ENCODE measurements around the gene LDLRAD2. TPM values are rescaled to one million over a fixed set of nuclear protein-coding genes. Genes with fewer than 3 reads are reported as not detected.

The LDLRAD2 gene
- total and polyA plus RNA-seq, 2 of the 4 experiments (the other 2 are of a cell fraction) = 0.05 TPM; not detected in 1

DNA sequence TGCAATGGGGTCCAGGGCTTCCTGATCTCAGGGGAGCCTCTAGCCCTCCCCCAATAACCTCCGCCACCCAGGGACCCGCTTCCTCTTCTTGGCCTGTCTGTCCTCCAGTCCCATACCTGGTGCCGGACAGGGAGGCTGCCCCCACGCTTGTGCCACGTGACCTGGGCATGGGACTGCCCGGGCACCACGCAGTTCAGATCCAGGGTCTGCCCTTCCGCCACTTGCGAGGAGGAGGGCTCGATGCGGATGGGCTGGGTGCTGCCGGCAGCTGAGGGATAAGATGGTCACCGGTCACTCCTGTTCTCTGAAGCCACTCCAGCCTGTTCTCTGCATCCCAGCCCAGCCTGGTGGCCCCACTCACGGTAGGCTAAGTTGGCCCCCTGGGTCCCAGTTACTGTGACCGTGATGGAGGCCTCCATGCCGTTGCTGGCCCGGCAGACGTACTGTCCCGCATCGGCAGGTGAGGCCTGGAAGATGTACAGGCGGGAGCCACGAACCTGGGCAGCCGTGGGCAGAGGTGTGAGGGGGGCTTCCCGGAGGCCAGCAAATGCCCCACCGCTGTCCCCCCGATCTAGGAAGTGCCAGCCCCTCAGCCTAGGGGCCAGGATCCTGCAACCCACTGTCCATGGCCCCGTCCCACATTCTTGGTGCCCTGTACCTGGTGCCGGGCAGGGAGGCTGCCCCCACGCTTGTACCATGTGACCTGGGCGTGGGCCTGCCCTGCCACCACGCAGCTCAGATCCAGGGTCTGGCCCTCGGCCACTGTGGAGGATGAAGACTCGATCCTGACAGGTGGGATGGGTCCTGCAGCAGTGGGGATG lies 39.6 kb downstream of the LDLRAD2 start:
- no peak overlapping the region for H2AK5ac ChIP-seq (ENCODE audit: low read depth, low read length)
- no peak overlapping the region for H3K56ac ChIP-seq (ENCODE audit: extremely low read depth, insufficient read depth, low read length)
- no peak overlapping the region for H3K4me3 ChIP-seq (ENCODE audit: insufficient read depth, low read depth, low read length)
- POLR2A ChIA-PET (ENCODE audit: unreplicated experiment) = no interaction called here
- no peak overlapping the region for H3K14ac ChIP-seq (replicated peaks; ENCODE audit: low read depth, low read length)
- H3K9me3 ChIP-seq (ENCODE audit: control insufficient read depth, insufficient read depth, low read length) = no peaks in the 10 kb centered on the region
- no peak overlapping the region for H2AK9ac ChIP-seq (replicated peaks; ENCODE audit: low read depth, low read length, poor library complexity)
- H4K5ac ChIP-seq (ENCODE audit: low read depth, low read length) = no peak overlapping the region
- H3K9me1 ChIP-seq (ENCODE audit: insufficient read depth, low read length) = no peaks in the 10 kb centered on the region
- ATAC-seq (ENCODE audit: low read depth) = no peak
- H2BK15ac ChIP-seq (ENCODE audit: low read depth, low read length) = no peak overlapping the region
- 98% methylated on average over 24 of the region's 33 CpGs; no CpG with 5 or more reads in 1 of the 2 experiments for WGBS, 2 experiments (ENCODE audit: extremely low coverage in 2 of 2, insufficient read length in 1 of 2)
- no peak overlapping the region for H3K9ac ChIP-seq (ENCODE audit: low read depth, low read length)
- in situ Hi-C loops (cut with MboI; ENCODE audit: low sequenced_read_pairs) = no loop called here
- TF ChIP-seq RFX5 (IDR thresholded peaks at IDR 0.05; ENCODE audit: low read depth, low read length) (no peak), NFE2L2 (IDR thresholded peaks at IDR 0.05; ENCODE audit: low read depth, low read length) (no peak), RAD21 (IDR thresholded peaks at IDR 0.05; ENCODE audit: low read length) (no peak), MAZ (IDR thresholded peaks at IDR 0.05; ENCODE audit: borderline replicate concordance, low read depth, low read length) (no peak), CEBPB (IDR thresholded peaks at IDR 0.05; ENCODE audit: low read depth, low read length) (no peak), FOS (IDR thresholded peaks at IDR 0.05; ENCODE audit: low read depth, low read length) (no peak)
- TF ChIP-seq, protein P1, sequence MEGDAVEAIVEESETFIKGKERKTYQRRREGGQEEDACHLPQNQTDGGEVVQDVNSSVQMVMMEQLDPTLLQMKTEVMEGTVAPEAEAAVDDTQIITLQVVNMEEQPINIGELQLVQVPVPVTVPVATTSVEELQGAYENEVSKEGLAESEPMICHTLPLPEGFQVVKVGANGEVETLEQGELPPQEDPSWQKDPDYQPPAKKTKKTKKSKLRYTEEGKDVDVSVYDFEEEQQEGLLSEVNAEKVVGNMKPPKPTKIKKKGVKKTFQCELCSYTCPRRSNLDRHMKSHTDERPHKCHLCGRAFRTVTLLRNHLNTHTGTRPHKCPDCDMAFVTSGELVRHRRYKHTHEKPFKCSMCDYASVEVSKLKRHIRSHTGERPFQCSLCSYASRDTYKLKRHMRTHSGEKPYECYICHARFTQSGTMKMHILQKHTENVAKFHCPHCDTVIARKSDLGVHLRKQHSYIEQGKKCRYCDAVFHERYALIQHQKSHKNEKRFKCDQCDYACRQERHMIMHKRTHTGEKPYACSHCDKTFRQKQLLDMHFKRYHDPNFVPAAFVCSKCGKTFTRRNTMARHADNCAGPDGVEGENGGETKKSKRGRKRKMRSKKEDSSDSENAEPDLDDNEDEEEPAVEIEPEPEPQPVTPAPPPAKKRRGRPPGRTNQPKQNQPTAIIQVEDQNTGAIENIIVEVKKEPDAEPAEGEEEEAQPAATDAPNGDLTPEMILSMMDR (conservative IDR thresholded peaks at IDR 0.05; ENCODE audit: low read depth, low read length) = no peak
- H2BK20ac ChIP-seq (ENCODE audit: low read depth, low read length) = no peak overlapping the region
- H2BK5ac ChIP-seq (ENCODE audit: low read depth, low read length, poor library complexity, severe bottlenecking) = no peak overlapping the region
- no peaks in the 10 kb centered on the region for H3K4me1 ChIP-seq (ENCODE audit: control insufficient read depth, insufficient read depth, low read length)
- TSS peak; percentile 10 for BruUV-seq (replicated peaks)
- no peaks in the 10 kb centered on the region; the same call in 1 of the 2 replicates for H4K20me1 ChIP-seq (ENCODE audit: insufficient read depth, low read length)
- H3K23ac ChIP-seq (ENCODE audit: low read depth, low read length) = no peak overlapping the region
- no peak overlapping the region for H3K27ac ChIP-seq (ENCODE audit: insufficient read depth, low read length)
- CTCF ChIA-PET = interaction anchor here (0.6 kb wide), 1 partner anchor 35 kb away, joined by 3 read pairs; no protein-coding TSS in a partner anchor
- H2AFZ ChIP-seq (replicated peaks; ENCODE audit: low read length, poor library complexity) = no peak overlapping the region
- no peak overlapping the region for H2BK120ac ChIP-seq (ENCODE audit: low read depth, low read length)
- dilution Hi-C loops (cut with HindIII; ENCODE audit: low sequenced_read_pairs, unreplicated experiment) = no loop called here
- no peak overlapping the region for H4K91ac ChIP-seq (ENCODE audit: insufficient read depth, low read depth, low read length)
- no peak for DNase-seq
- no peak overlapping the region for H3K18ac ChIP-seq (ENCODE audit: low read depth, low read length)
- peaks cover 0 to 5% of the 10 kb centered on the region in 2 experiments; a peak in 1 of 4 replicates for H3K79me1 ChIP-seq (ENCODE audit: low read depth in 1 of 2, low read length in 2 of 2)
- peaks cover 81% of the 10 kb centered on the region for H3K36me3 ChIP-seq (ENCODE audit: control insufficient read depth, insufficient read depth, low read length)
- no peak overlapping the region for H3K4me2 ChIP-seq (ENCODE audit: low read depth, low read length)
- H3K4ac ChIP-seq (ENCODE audit: low read depth, low read length) = no peak overlapping the region
- no peak overlapping the region for H4K8ac ChIP-seq (ENCODE audit: low read depth in 2 of 2, low read length in 2 of 2)
- H3K27me3 ChIP-seq (ENCODE audit: control insufficient read depth, insufficient read depth, low read length) = no peaks in the 10 kb centered on the region
- intact Hi-C loops (cut with micrococcal nuclease) = no loop called here

Measured in IMR-90 (cell line).